K562 (cell line): ENCODE measurements around the gene AHI1. TPM values are rescaled to one million over a fixed set of nuclear protein-coding genes. Genes with fewer than 3 reads are reported as not detected.

Experiments used
- BRCA1 ChIP-seq, 2 experiments: fragments of 450-650 bp in 1 of 2; sonication (generic) in 1 of 2; formaldehyde crosslinking in 1 of 2; IDR thresholded peaks; 2 replicates each; pipeline versions ENCODE4 v1.5.0 to v1.6.1; 2017 to 2020; ENCODE audit warnings: mild to moderate bottlenecking in 1 of 2, missing genetic modification reagents in 1 of 2
- CBX5 ChIP-seq: IDR thresholded peaks from 2 replicates; pipeline ENCODE4 v1.6.1; 2014; ENCODE audit warnings: low read depth, borderline replicate concordance
- CREB3 ChIP-seq: fragments of 450-650 bp; conservative IDR thresholded peaks from 2 replicates; pipeline ENCODE4 v1.6.1; 2016; ENCODE audit warnings: missing genetic modification characterization, low read depth, mild to moderate bottlenecking, missing compliant biosample characterization, moderate library complexity
- DLX4 ChIP-seq: fragments of 250-450 bp; sonication (Bioruptor Pico); IDR thresholded peaks from 2 replicates; pipeline ENCODE4 v1.6.1; 2021; ENCODE audit warnings: mild to moderate bottlenecking
- ETS1 ChIP-seq: conservative IDR thresholded peaks from 2 replicates; pipeline ENCODE4 v1.6.1; 2011; ENCODE audit warnings: low read depth, mild to moderate bottlenecking, low read length; ENCODE audit not compliant: control insufficient read depth
- FOXJ3 ChIP-seq: sonication (generic); formaldehyde crosslinking; IDR thresholded peaks from 2 replicates; pipeline ENCODE4 v1.4.0; 2020; ENCODE audit warnings: mild to moderate bottlenecking, missing genetic modification reagents
- FOXM1 ChIP-seq, 2 experiments: fragments of 450-650 bp in 1 of 2; sonication (generic) in 1 of 2; formaldehyde crosslinking in 1 of 2; IDR thresholded peaks; 2 replicates each; pipeline versions ENCODE4 v1.6.1 to v1.9.0; 2017 to 2022; ENCODE audit warnings: low read depth in 2 of 2, mild to moderate bottlenecking in 2 of 2, missing genetic modification reagents in 1 of 2, moderate library complexity in 1 of 2
- GTF2F1 ChIP-seq: IDR thresholded peaks from 2 replicates; pipeline ENCODE4 v1.6.1; 2011; ENCODE audit warnings: low read depth, low read length, improper control_type of control experiment
- HCFC1 ChIP-seq: IDR thresholded peaks from 2 replicates; pipeline ENCODE4 v1.6.1; 2012; ENCODE audit warnings: low read depth, low read length, improper control_type of control experiment
- HMG20A ChIP-seq: fragments of 450-650 bp; formaldehyde crosslinking; conservative IDR thresholded peaks from 2 replicates; pipeline ENCODE4 v1.4.0; 2020; ENCODE audit warnings: mild to moderate bottlenecking, mixed read lengths
- HMGN3 ChIP-seq: IDR thresholded peaks from 2 replicates; pipeline ENCODE4 v1.6.1; 2011; ENCODE audit warnings: borderline replicate concordance, low read depth, mild to moderate bottlenecking, mixed read lengths, low read length; ENCODE audit not compliant: insufficient read length; ENCODE audit errors: extremely low read depth
- KAT8 ChIP-seq: fragments of 450-650 bp; IDR thresholded peaks from 2 replicates; pipeline ENCODE4 v1.6.1; 2016; ENCODE audit warnings: low read depth, mild to moderate bottlenecking
- KLF16 ChIP-seq: IDR thresholded peaks from 2 replicates; pipeline ENCODE4 v1.6.1; 2016; ENCODE audit warnings: antibody characterized with exemption
- MYNN ChIP-seq, 2 experiments: sonication (generic); formaldehyde crosslinking in 1 of 2; IDR thresholded peaks; 2 replicates each; pipeline versions ENCODE4 v1.5.0 to v1.6.1; 2016 to 2020; ENCODE audit warnings: antibody characterized with exemption in 1 of 2, missing genetic modification reagents in 1 of 2
- NBN ChIP-seq: fragments of 450-650 bp; IDR thresholded peaks from 2 replicates; pipeline ENCODE4 v1.6.1; 2016; ENCODE audit warnings: low read depth, mild to moderate bottlenecking
- NFATC3 ChIP-seq: fragments of 450-650 bp; IDR thresholded peaks from 2 replicates; pipeline ENCODE4 v1.6.1; 2017; ENCODE audit warnings: mild to moderate bottlenecking
- POLR2B ChIP-seq: fragments of 450-650 bp; IDR thresholded peaks from 2 replicates; pipeline ENCODE4 v1.6.1; 2018; ENCODE audit warnings: low read depth; ENCODE audit not compliant: partially characterized antibody
- SIRT6 ChIP-seq: IDR thresholded peaks from one replicate; pipeline ENCODE4 v1.6.1; 2012; ENCODE audit warnings: low read depth, mild to moderate bottlenecking, control low read depth, inconsistent platforms, low read length, moderate library complexity
- THRA ChIP-seq: fragments of 450-650 bp; IDR thresholded peaks from 2 replicates; pipeline ENCODE4 v1.6.1; 2017; ENCODE audit warnings: mild to moderate bottlenecking, moderate library complexity
- ZC3H11A ChIP-seq: IDR thresholded peaks from 2 replicates; pipeline ENCODE4 v1.6.1; 2012; ENCODE audit warnings: low read depth, low read length, improper control_type of control experiment
- ZKSCAN1 ChIP-seq: fragments of 150-350 bp; IDR thresholded peaks from 2 replicates; pipeline ENCODE4 v1.6.1; 2016; ENCODE audit warnings: low read depth, low read length
- ZNF41 ChIP-seq: fragments of 250-450 bp; sonication (Bioruptor Pico); conservative IDR thresholded peaks from 2 replicates; pipeline ENCODE4 v1.4.0; 2020; ENCODE audit warnings: mild to moderate bottlenecking
- ZNF551 ChIP-seq: fragments of 250-450 bp; sonication (Bioruptor Pico); IDR thresholded peaks from 2 replicates; pipeline ENCODE4 v1.5.0; 2021; ENCODE audit warnings: mild to moderate bottlenecking, moderate library complexity
- ZNF586 ChIP-seq: fragments of 450-650 bp; formaldehyde crosslinking; conservative IDR thresholded peaks from 2 replicates; pipeline ENCODE4 v1.4.0; 2020; ENCODE audit warnings: mild to moderate bottlenecking, moderate library complexity
- ZNF77 ChIP-seq: fragments of 250-450 bp; sonication (Bioruptor Pico); IDR thresholded peaks from 2 replicates; pipeline ENCODE4 v1.5.0; 2020
- polyA plus RNA-seq, 8 experiments: library from polyadenylated mRNA; depleted of rRNA in 4 of 8; stranded (reverse) in 5 of 8; unstranded in 3 of 8; fragments of >200 nt; fragmentation: Nextera tagmentation in 2 of 8; fragmentation: Illumina TruSeq in 1 of 8; extraction: Ambion mirVana in 2 of 8; extraction: Trizol in 1 of 8; gene quantifications; 2 replicates each; pipeline versions ENCODE4 v1.2.1 to v1.2.3, GENCODE V29; 2011 to 2014; ENCODE audit warnings: inconsistent platforms in 1 of 8, missing spikeins in 1 of 8
- total RNA-seq, 7 experiments: library from RNA; depleted of rRNA in 6 of 7; stranded (reverse); fragments of >200 nt in 6 of 7; fragmentation: Illumina TruSeq in 2 of 7; extraction: Trizol in 2 of 7; gene quantifications; 2 replicates each; pipeline versions ENCODE4 v1.2.1 to v1.2.3, GENCODE V29; 2011 to 2021; ENCODE audit warnings: low replicate concordance in 1 of 7

Gene AHI1
- total and polyA plus RNA-seq, 9 of the 15 experiments (the other 6 are each of a cell fraction or from before 2014, with no cell fraction given) = 24.7 to 54.9 (median 32.2) TPM

- no peak for TF ChIP-seq HMGN3
- peak; percentile 82; the same call in 1 of the 2 replicates for TF ChIP-seq NBN
- TF ChIP-seq KLF16 = no peak
- no peak for TF ChIP-seq POLR2B
- TF ChIP-seq HMG20A (CRISPR knock-in tag) = no peak
- TF ChIP-seq CBX5 = no peak
- TF ChIP-seq ZNF551 (CRISPR knock-in tag) = no peak
- no peak for TF ChIP-seq ZNF586
- TF ChIP-seq THRA = no peak
- TF ChIP-seq HCFC1 = no peak
- TF ChIP-seq ZNF77 (CRISPR knock-in tag) = no peak
- TF ChIP-seq NFATC3 = no peak
- TF ChIP-seq ZNF41 (CRISPR knock-in tag) = no peak
- TF ChIP-seq DLX4 (CRISPR knock-in tag) = no peak
- TF ChIP-seq SIRT6 = no peak
- no peak; the same call in 1 of the 2 replicates for TF ChIP-seq FOXM1 (IDR thresholded peaks at IDR 0.05; ENCODE audit: low read depth)
- no peak for TF ChIP-seq FOXM1 (CRISPR knock-in tag; IDR thresholded peaks at IDR 0.05; ENCODE audit: low read depth)
- TF ChIP-seq GTF2F1 = no peak
- TF ChIP-seq ETS1 = no peak
- no peak for TF ChIP-seq MYNN (IDR thresholded peaks at IDR 0.05)
- TF ChIP-seq MYNN (CRISPR knock-in tag; IDR thresholded peaks at IDR 0.05) = no peak
- TF ChIP-seq KAT8 = no peak
- no peak for TF ChIP-seq ZKSCAN1
- no peak for TF ChIP-seq FOXJ3 (CRISPR knock-in tag)
- no peak for TF ChIP-seq ZC3H11A
- no peak for TF ChIP-seq CREB3 (tag)
- TF ChIP-seq BRCA1 (IDR thresholded peaks at IDR 0.05) = no peak
- no peak for TF ChIP-seq BRCA1 (CRISPR knock-in tag; IDR thresholded peaks at IDR 0.05)
Measured at GRCh38 chr6:135522965-135523692, 25.6 kb upstream of the AHI1 start (continued).
